RPMI7951 (cell line): ENCODE results near the gene POMP. TPM values are rescaled to one million over a fixed set of nuclear protein-coding genes. Genes with fewer than 3 reads are reported as not detected.
"Not testable (repeated sequence)": the region's sequence is repeated elsewhere in the genome, so short reads cannot be mapped to it uniquely, and the experiment has no call there.

ENCODE experiments used
- DNase-seq: peaks from one replicate; pipeline ENCODE4 v3.0.0-alpha.2; 2012; ENCODE audit warnings: low read depth
- total RNA-seq: library from RNA; depleted of rRNA; stranded (reverse); fragments of >200 nt; shearing (Covaris generic); gene quantifications from 2 replicates; pipeline ENCODE4 v1.2.3, GENCODE V29; 2014

POMP gene
- total RNA-seq, 1 experiment from 2014 or later: 172 TPM

- DNase-seq: no peak
These were observed 21.1 kb upstream of the POMP start for GRCh38 chr13:28637714-28638355.

DNA sequence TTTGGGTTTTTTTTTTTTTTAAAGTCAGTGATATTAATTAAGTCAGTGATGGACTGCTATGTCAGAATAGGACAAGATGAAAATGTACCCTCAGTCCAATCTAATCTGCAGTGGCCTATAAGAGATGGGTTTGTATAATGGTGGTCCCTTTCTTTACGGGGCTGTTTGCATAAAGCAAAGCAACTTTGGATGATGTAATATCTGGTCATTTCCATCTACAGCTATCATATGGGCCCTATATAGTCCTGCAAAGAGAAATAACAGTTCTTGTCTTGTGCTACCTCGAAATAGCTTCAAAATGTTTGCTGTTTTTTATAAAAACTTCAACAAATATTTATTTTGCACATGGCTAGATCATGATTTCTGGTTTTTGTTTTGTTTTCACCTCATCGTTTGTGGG lies 20.2 kb upstream of the POMP start:
- no peak for DNase-seq

DNA sequence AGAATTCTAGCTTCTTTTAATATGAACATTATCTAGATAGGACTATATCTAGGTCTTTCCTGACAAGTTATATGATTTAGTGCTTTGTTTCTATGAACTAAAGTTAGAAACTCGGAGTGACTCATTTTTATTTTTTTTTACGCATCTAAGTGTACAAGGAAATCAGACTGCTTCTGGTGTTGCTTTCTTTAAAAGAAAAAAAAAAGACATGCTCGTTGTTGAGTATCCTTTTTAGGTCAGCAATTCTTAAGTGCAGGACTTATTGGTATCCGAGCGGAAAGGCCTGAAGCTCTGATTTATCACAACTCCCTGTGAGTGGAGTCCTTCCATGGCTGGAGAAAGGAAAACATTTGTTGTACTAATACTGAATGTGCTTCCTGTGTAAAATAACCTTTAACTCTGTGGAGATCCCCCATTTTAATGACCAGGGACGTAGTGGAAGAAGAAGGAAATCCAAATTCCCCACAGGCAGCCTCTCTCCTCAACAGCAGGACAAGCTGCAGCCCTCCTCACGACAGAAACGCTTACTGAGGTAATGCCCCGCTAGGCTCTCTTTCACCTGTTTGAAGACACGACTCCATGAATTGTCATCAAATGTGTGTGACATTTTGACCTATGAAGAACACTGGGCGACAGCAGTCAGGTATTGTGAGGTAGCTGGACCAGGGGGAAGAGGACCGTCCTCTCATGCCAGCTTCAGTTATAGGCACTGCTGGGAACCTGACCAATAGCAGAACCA lies 17.9 kb upstream of the POMP start:
- DNase-seq: no peak

- DNase-seq: no peak
These were observed 17.4 kb upstream of the POMP start for GRCh38 chr13:28641600-28641926.

GRCh38 chr13:28650284-28650683 lies 8.6 kb upstream of the POMP start:
- DNase-seq: no peak

DNA sequence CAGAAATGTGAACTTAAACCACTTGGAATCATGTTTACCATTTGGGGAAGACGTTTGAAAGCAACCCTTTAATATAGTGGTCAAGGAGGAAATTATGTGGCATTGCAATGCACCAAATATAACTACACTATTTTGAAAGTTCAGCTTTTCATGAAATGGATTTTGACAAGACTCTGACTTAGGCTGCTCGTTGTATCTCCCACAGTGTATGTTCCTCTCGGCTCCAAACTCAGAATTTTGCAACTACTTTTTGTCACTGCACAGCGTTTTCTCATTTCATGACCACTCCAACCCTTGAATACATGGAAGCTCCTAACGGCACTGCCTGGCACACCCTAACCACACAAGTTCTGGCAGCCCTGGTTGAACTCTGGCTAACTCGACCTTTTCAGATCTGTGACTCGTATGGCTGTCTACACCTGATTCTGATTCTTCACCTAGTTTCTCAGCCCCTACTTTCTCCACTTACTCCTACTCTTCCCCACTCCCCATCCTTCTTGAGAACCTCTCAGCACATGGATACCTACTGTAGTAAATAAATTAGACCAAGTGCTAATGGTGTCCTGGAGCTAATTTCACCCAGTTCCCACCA lies 7.0 kb upstream of the POMP start:
- no peak for DNase-seq

GRCh38 chr13:28653111-28653510 lies 5.8 kb upstream of the POMP start:
- DNase-seq: no peak

- no peak for DNase-seq
These were observed 4.7 kb upstream of the POMP start for GRCh38 chr13:28654276-28654675.

GRCh38 chr13:28655561-28655960 lies 3.4 kb upstream of the POMP start:
- no peak for DNase-seq

- peak; percentile 15 for DNase-seq
These were observed 969 bp upstream of the POMP start for GRCh38 chr13:28657784-28658538.

DNA sequence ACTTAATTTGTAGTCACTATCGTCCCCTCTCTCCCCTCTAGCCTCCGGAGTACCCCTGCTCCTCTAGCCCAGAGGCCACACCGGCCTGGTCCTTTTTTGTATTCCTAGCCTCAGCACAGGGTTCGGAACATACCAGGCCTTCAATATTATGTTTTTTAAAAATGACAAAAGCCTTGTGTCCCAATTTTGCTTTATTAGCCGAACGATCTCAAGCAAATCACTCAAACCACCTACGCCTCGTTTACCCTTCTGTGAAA lies 463 bp upstream of the POMP start:
- no peak for DNase-seq

- DNase-seq: peak; percentile 52
These were observed 666 bp downstream of the POMP start for GRCh38 chr13:28659621-28659970.

- DNase-seq: no peak
These were observed 8.1 kb downstream of the POMP start for GRCh38 chr13:28666897-28667488.

DNA sequence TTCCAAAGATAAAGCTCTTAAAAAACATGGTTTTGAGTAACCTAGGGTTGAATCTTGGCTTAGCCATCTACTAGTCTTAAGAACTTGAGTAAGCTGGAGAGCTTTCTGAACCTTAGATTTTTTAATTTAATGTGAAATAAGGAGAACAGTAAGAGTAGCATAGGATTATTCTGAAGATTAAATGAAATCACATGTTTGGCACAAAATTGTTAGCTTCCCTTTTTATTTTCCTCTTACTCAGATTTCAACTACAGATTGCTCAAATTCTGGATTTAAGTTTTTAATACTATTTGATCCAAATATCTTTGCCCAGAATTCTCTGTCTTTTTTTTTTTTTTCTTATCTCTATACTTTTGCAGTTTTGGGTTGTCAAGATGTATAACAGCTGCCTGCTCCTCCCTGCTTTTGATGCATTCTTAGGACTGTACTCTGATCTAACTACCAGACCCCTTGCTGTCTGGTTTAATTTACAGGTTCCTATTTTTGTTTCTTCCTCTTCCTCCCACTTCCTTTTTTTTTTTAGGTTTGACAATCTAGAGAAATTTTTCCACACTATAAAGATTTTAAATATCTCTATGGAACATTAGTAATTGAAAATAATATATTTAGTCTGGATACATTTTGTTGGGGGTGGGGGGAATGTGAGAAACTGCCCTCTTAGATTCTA lies 12.3 kb downstream of the POMP start:
- no peak for DNase-seq

- no peak for DNase-seq
These were observed 19.9 kb downstream of the POMP start for GRCh38 chr13:28678809-28679208.

DNA sequence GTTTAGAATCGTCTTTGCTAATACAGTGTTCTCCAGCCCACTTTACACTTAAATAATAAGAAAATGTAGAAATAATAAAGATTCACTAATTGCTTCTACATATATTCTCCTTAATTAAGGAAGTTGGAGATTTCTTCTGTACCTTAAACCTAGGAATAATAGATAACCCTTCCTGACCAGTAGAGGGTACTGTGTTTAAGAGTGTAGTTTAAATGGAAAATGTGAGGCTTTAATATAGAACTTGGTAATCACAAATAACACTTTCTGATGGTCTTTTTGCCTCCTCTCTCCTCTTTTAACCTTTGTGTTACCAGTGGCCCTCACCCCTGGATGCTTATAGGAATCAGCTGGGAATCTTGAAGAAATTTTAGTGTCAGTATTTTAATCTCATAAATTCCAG lies 20.7 kb downstream of the POMP start:
- peak; percentile 18 for DNase-seq

DNA sequence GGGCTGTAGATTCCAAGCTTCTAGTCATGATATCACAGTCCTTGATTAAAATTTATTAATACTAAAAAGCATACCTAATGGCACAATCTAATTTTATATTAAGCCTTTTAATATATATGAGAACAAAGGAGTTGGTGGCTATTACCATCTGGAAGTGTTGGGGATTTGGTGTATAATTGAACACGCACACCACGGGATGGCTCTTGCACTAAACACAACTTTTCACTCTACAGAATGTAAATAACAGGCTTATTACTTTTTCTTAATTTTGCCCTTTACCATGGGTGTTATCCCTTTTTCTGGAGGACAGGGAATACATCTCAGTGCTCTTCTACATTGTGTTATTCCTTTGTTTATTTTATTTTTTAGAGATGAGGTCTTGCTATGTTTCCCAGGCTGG lies 21.6 kb downstream of the POMP start:
- DNase-seq: no peak

GRCh38 chr13:28683169-28683568 lies 24.2 kb downstream of the POMP start:
- DNase-seq: not testable (repeated sequence)

GRCh38 chr13:28684257-28684656 lies 25.3 kb downstream of the POMP start:
- peak; percentile 4 for DNase-seq

DNA sequence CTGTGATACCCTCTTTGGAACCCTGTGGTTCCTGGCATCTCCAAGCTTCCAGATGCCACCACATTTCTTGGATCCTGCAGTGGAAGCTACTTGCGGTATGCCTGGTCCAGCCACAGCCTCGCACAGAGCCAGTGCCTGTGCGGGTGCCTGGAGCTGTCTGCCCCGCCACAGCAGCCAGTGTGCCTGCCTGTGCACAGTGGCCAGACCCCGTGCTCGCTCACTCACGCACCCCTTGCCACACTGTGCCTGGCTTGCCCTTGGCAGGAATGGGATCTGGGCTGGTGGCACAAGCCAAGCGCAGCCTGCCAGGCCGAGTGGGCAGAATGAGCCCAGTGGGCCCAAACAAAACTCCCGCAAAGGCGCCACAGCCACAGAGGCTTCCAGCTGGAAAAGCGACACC lies 26.2 kb downstream of the POMP start:
- DNase-seq: no peak

- no peak for DNase-seq
These were observed 27.0 kb downstream of the POMP start for GRCh38 chr13:28685892-28686291.
